GM12892 (cell line): ENCODE measurements around the gene LCMT1.
A peak's percentile ranks its signal among the peaks of the same experiment; 100 is the strongest.

Source experiments
- POLR2A ChIP-seq: IDR thresholded peaks from 2 replicates; pipeline ENCODE4 v1.6.1; 2011; ENCODE audit warnings: low read depth, low read length, control low read depth
- POLR2AphosphoS5 ChIP-seq: IDR thresholded peaks from 2 replicates; pipeline ENCODE4 v1.6.1; 2011; ENCODE audit warnings: low read depth, low read length, control low read depth
- TAF1 ChIP-seq: IDR thresholded peaks from 2 replicates; pipeline ENCODE4 v1.6.1; 2011; ENCODE audit warnings: low read depth, mild to moderate bottlenecking, control low read depth, low read length, borderline replicate concordance

DNA sequence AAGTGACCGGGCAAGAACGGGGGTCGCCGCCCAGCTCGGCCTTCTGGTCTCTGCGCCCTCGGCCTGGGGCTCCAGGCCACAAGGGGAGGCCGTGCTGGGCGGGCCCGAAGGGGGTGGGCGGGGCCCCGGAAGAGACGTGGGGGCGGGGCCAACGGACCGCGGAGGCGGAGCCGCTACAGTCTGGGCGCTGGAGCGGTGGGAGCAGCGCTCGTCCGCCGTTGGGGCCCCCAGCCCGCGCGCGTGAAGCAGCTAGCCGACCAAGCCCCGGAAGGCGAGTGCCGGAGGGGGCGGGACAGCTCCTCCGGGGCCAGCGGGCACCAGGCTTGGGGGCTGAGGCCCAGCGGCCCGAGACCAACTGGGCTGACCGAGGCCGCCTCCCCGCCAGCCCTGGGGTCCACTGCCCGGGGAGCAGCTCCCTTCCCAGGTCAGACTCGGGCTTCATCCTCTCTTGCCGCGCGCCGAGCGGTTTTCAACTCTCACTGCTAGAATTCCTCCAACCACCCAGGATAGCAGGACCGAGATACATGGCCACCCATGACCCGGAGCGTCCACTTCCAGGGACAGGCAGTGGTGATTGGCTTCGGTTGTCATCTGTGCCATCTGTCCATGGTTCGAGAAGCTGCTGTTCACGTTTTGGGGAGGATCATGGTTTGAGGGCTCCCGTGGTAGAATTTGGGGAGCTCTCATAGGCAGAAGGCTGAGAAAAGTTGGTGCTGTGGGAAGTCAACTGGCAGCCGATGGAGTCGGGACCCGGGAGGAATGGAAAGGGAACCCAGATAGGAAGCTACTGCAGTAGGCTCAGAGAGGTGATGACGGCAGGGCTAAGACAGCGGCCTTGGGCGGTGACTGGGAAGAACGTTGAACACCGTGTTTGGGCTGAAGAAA is 44.6 kb upstream of the LCMT1 start:
- peak; percentile 24; the same call in 1 of the 2 replicates for TF ChIP-seq POLR2AphosphoS5
- 0 out of 2 replicates have a peak, but pooled peaks have one; percentile 20 for TF ChIP-seq TAF1
- TF ChIP-seq POLR2A: peak; percentile 71; the same call in 1 of the 2 replicates
